Measurements from ENCODE around the gene LEP. TPM values are rescaled to one million over a fixed set of nuclear protein-coding genes. Genes with fewer than 3 reads are reported as not detected.

LEP gene
- total and polyA plus RNA-seq, 2 donors (not counting 1 experiment from before 2014, with no cell fraction given), result not detected

DNA sequence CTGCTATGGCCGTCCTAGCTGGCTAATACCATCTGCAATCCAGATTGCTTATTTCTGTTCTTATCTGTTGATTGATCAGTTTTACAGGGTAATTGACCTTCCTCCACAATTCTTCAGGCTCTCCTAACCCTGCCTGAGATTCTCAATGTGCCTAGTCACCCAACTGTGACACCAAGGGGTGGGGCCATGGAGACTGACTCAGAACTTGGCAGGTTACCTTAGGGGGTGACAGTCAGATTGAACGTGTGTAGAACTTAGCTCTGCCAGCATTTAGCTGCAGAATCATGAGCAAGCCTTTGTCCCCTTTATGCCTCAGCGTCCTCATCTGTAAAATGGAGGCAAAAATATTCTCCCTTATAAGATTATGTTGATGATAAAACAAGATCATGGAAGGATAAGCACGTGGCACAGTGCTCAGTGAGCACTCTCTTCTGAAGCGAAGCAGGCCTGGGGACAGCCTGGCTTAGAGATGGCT, 19.1 kb upstream of the LEP start:
- Histone ChIP-seq H3K79me2 (ENCODE audit: control insufficient read depth, insufficient read depth, low read length) (no peaks in the 10 kb centered on the region), H3K4me3 (ENCODE audit: control extremely low read depth in 1 of 5, extremely low read depth in 1 of 5, insufficient read depth in 1 of 5, low read depth in 2 of 5, low read length in 4 of 5) (no peak overlapping the region), H3K9ac (ENCODE audit: low read length) (no peak overlapping the region), H3K4me2 (replicated peaks; ENCODE audit: low read depth, low read length, poor library complexity, severe bottlenecking) (no peak overlapping the region), H3K9me3 (ENCODE audit: control extremely low read depth in 1 of 3, control insufficient read depth in 2 of 3, insufficient read depth in 1 of 3, low read length in 2 of 3) (no peaks in the 10 kb centered on the region), H4K20me1 (ENCODE audit: control insufficient read depth, insufficient read depth, low read length, poor library complexity, severe bottlenecking) (no peaks in the 10 kb centered on the region), H3K27ac (ENCODE audit: low read length in 2 of 2) (no peak overlapping the region), H2AFZ (ENCODE audit: insufficient read depth, low read depth, low read length, poor library complexity, severe bottlenecking) (no peak overlapping the region), H3K36me3 (replicated peaks in 1 of 2; ENCODE audit: control extremely low read depth in 1 of 2, control insufficient read depth in 1 of 2, extremely low read depth in 1 of 2, insufficient read depth in 2 of 2, low read length in 1 of 2) (no peaks in the 10 kb centered on the region), H3K27me3 (replicated peaks in 1 of 4; ENCODE audit: control extremely low read depth in 1 of 4, control insufficient read depth in 3 of 4, insufficient read depth in 4 of 4, low read length in 3 of 4) (peaks cover 0 to 12% (median 1%) of the 10 kb centered on the region in 4 experiments), H3K4me1 (ENCODE audit: control insufficient read depth in 2 of 2, insufficient read depth in 2 of 2, low read length in 2 of 2) (no peaks in the 10 kb centered on the region)
- Mint-ChIP-seq H3K27ac (no peak overlapping the region), H3K9me3 (ENCODE audit: insufficient read depth) (no peaks in the 10 kb centered on the region), H3K4me1 (no peaks in the 10 kb centered on the region), H3K4me3 (no peak overlapping the region), H3K27me3 (peaks cover 47% of the 10 kb centered on the region)
- ChIA-PET POLR2A (no interaction called here), CTCF (interaction anchor here (1.0 to 2.3 kb wide), 4 partner anchors 12 to 514 kb away, joined by 3 to 7 read pairs (median 4); no protein-coding TSS in a partner anchor)
- no peak for ATAC-seq (ENCODE audit: low read depth)
- 79% methylated on average over 3 of the region's 5 CpGs for WGBS (ENCODE audit: insufficient coverage)
- no peak for TF ChIP-seq EZH2 (IDR thresholded peaks at IDR 0.05; ENCODE audit: borderline replicate concordance, insufficient read depth, low read depth, low read length, poor library complexity, severe bottlenecking)
- TF ChIP-seq, protein P1, sequence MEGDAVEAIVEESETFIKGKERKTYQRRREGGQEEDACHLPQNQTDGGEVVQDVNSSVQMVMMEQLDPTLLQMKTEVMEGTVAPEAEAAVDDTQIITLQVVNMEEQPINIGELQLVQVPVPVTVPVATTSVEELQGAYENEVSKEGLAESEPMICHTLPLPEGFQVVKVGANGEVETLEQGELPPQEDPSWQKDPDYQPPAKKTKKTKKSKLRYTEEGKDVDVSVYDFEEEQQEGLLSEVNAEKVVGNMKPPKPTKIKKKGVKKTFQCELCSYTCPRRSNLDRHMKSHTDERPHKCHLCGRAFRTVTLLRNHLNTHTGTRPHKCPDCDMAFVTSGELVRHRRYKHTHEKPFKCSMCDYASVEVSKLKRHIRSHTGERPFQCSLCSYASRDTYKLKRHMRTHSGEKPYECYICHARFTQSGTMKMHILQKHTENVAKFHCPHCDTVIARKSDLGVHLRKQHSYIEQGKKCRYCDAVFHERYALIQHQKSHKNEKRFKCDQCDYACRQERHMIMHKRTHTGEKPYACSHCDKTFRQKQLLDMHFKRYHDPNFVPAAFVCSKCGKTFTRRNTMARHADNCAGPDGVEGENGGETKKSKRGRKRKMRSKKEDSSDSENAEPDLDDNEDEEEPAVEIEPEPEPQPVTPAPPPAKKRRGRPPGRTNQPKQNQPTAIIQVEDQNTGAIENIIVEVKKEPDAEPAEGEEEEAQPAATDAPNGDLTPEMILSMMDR (IDR thresholded peaks at IDR 0.05), result no peak
- intact Hi-C loops (cut with micrococcal nuclease), result no loop called here
- DNase-seq, result no peak

DNA sequence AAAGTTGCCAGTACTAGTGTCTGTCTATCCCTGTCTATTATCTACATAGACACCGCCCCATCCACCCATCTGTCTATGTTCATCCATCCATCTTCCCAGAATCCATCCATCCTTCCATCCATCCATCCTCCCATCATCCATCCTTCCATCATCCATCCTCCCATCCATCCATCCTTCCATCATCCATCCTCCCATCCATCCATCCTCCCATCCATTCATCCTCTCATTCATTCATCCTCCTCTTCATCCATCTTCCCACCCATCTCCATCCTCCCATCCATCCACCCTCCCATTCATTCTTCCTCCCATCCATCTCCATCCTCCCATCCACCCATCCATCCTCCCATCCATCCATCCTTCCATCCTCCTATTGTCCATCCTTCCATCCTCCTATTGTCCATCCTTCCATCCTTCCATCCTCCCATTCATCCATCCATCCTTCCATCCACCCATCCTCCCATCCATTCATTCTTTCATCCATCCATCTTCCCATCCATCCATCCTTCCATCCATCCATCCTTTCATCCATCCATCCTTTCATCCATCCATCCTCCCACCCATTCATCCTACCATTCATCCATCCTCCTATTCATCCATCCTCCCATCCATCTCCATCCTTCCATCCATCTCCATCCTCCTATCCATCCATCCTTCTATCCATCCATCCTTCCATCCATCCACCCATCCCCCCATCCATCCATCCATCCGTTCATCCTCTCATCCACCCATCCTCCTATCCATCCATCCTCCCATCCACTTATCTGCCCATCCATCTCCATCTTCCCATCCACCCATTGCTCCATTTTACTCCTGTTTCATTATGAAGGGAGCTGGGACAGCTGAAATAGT, 14.7 kb upstream of the LEP start:
- Histone ChIP-seq H3K4me1 (ENCODE audit: control insufficient read depth in 2 of 2, insufficient read depth in 2 of 2, low read length in 2 of 2) (no peaks in the 10 kb centered on the region), H3K79me2 (ENCODE audit: control insufficient read depth, insufficient read depth, low read length) (no peaks in the 10 kb centered on the region), H3K9ac (ENCODE audit: low read length) (no peak overlapping the region), H4K20me1 (ENCODE audit: control insufficient read depth, insufficient read depth, low read length, poor library complexity, severe bottlenecking) (no peaks in the 10 kb centered on the region), H3K27ac (ENCODE audit: low read length in 2 of 2) (no peak overlapping the region), H3K36me3 (replicated peaks in 1 of 2; ENCODE audit: control extremely low read depth in 1 of 2, control insufficient read depth in 1 of 2, extremely low read depth in 1 of 2, insufficient read depth in 2 of 2, low read length in 1 of 2) (no peaks in the 10 kb centered on the region), H2AFZ (ENCODE audit: insufficient read depth, low read depth, low read length, poor library complexity, severe bottlenecking) (no peak overlapping the region), H3K27me3 (replicated peaks in 1 of 4; ENCODE audit: control extremely low read depth in 1 of 4, control insufficient read depth in 3 of 4, insufficient read depth in 4 of 4, low read length in 3 of 4) (peaks cover 0 to 14% (median 4%) of the 10 kb centered on the region in 4 experiments), H3K4me3 (ENCODE audit: control extremely low read depth in 1 of 5, extremely low read depth in 1 of 5, insufficient read depth in 1 of 5, low read depth in 2 of 5, low read length in 4 of 5) (no peak overlapping the region), H3K9me3 (ENCODE audit: control extremely low read depth in 1 of 3, control insufficient read depth in 2 of 3, insufficient read depth in 1 of 3, low read length in 2 of 3) (no peaks in the 10 kb centered on the region), H3K4me2 (replicated peaks; ENCODE audit: low read depth, low read length, poor library complexity, severe bottlenecking) (no peak overlapping the region)
- 67% methylated on average over 2 of the region's 2 CpGs for WGBS (ENCODE audit: insufficient coverage)
- no peak for TF ChIP-seq EZH2 (IDR thresholded peaks at IDR 0.05; ENCODE audit: borderline replicate concordance, insufficient read depth, low read depth, low read length, poor library complexity, severe bottlenecking)
- TF ChIP-seq, protein P1 (IDR thresholded peaks at IDR 0.05), result no peak
- no peaks in the 10 kb centered on the region for H3K9me3 Mint-ChIP-seq (ENCODE audit: insufficient read depth)
- POLR2A ChIA-PET, result no interaction called here
- H3K4me1 Mint-ChIP-seq, result no peaks in the 10 kb centered on the region
- H3K4me3 Mint-ChIP-seq, result no peak overlapping the region
- intact Hi-C loops (cut with micrococcal nuclease), result no loop called here
- peaks cover 34% of the 10 kb centered on the region for H3K27me3 Mint-ChIP-seq
- CTCF ChIA-PET, result no interaction called here
- ATAC-seq (ENCODE audit: low read depth), result no peak
- no peak overlapping the region for H3K27ac Mint-ChIP-seq
- no peak for DNase-seq

Measured in B cell (primary cell).